Stimulated activated naive CD8-positive, alpha-beta T cell treated with anti-CD3 and anti-CD28 coated beads, Interleukin-15, amount 100 ng/mL, for 72 hours (primary cell): ENCODE results near the gene SERPINB6.
"Not testable (repeated sequence)": the region's sequence is repeated elsewhere in the genome, so short reads cannot be mapped to it uniquely, and the experiment has no call there.

ENCODE experiments used
- ATAC-seq: fragments of 150-1000 bp; cut with Tn5 transposase; 2 replicates; pipeline ENCODE4 v1.10.0; 2021; ENCODE audit warnings: mild to moderate bottlenecking, moderate library complexity
- DNase-seq, 2 donors: peaks; one replicate each; pipeline ENCODE4 v3.0.0; 2021 to 2022
- H3K27ac Mint-ChIP-seq, 2 donors: one replicate each; pipeline ENCODE4 v1.8.0; 2022; ENCODE audit warnings: mild to moderate bottlenecking in 2 of 2, mixed read lengths in 2 of 2, moderate library complexity in 2 of 2
- H3K27me3 Mint-ChIP-seq: one replicate; pipeline ENCODE4 v1.8.0; 2022; ENCODE audit warnings: mixed read lengths
- H3K4me1 Mint-ChIP-seq: one replicate; pipeline ENCODE4 v1.8.0; 2022; ENCODE audit warnings: mild to moderate bottlenecking, mixed read lengths
- H3K4me3 Mint-ChIP-seq, 2 donors: one replicate each; pipeline ENCODE4 v1.8.0; 2022; ENCODE audit warnings: mild to moderate bottlenecking in 2 of 2, mixed read lengths in 2 of 2, moderate library complexity in 1 of 2
- H3K9me3 Mint-ChIP-seq, 2 donors: one replicate each; pipeline ENCODE4 v1.8.0; 2022; ENCODE audit warnings: mixed read lengths in 2 of 2

Gene SERPINB6

GRCh38 chr6:2972685-2973084 is 1.3 kb upstream of the SERPINB6 start:
- not testable (repeated sequence) for ATAC-seq, H3K27ac Mint-ChIP-seq, H3K9me3 Mint-ChIP-seq, DNase-seq
- peaks cover 31% of the 10 kb centered on the region for H3K4me1 Mint-ChIP-seq
- peak overlapping the region in 1 of 2 donors; percentile 89 for H3K4me3 Mint-ChIP-seq
- peaks cover 16% of the 10 kb centered on the region for H3K27me3 Mint-ChIP-seq

- not testable (repeated sequence) for DNase-seq, ATAC-seq, H3K9me3 Mint-ChIP-seq
- Mint-ChIP-seq H3K27ac (peak overlapping the region; percentile 96 to 99), H3K4me3 (peak overlapping the region; percentile 86 to 89), H3K4me1 (peaks cover 37% of the 10 kb centered on the region), H3K27me3 (peaks cover 11% of the 10 kb centered on the region)
Observed at GRCh38 chr6:2972219-2972487, 786 bp upstream of the SERPINB6 start.

GRCh38 chr6:2970753-2971419 is 481 bp downstream of the SERPINB6 start:
- peaks cover 40% of the 10 kb centered on the region for H3K4me1 Mint-ChIP-seq
- no peaks in the 10 kb centered on the region for H3K9me3 Mint-ChIP-seq
- peak; percentile 91 for ATAC-seq
- peaks cover 8% of the 10 kb centered on the region for H3K27me3 Mint-ChIP-seq
- H3K27ac Mint-ChIP-seq, result peak overlapping the region; percentile 93 to 94
- peak overlapping the region; percentile 89 to 93 for H3K4me3 Mint-ChIP-seq
- DNase-seq, result peak; percentile 57 to 69

- Mint-ChIP-seq H3K4me1 (peaks cover 40% of the 10 kb centered on the region), H3K27ac (peak overlapping the region in 1 of 2 donors; percentile 94), H3K4me3 (peak overlapping the region; percentile 88 to 93), H3K9me3 (no peaks in the 10 kb centered on the region), H3K27me3 (peaks cover 8% of the 10 kb centered on the region)
- ATAC-seq, result no peak
- no peak for DNase-seq
Observed at GRCh38 chr6:2970034-2970685, 1.2 kb downstream of the SERPINB6 start.

- ATAC-seq, result no peak
Observed at GRCh38 chr6:2969549-2969948, 1.8 kb downstream of the SERPINB6 start.

GRCh38 chr6:2968600-2969135 is 2.7 kb downstream of the SERPINB6 start:
- no peak overlapping the region for H3K4me3 Mint-ChIP-seq
- ATAC-seq (no peak), DNase-seq (no peak)
- H3K27ac Mint-ChIP-seq, result no peak overlapping the region
- H3K9me3 Mint-ChIP-seq, result no peaks in the 10 kb centered on the region
- peaks cover 33% of the 10 kb centered on the region for H3K4me1 Mint-ChIP-seq
- H3K27me3 Mint-ChIP-seq, result no peaks in the 10 kb centered on the region

More at GRCh38 chr6:2969549-2969948, 1.8 kb downstream of the SERPINB6 start:
- H3K4me1 Mint-ChIP-seq, result peaks cover 39% of the 10 kb centered on the region
- no peak overlapping the region for H3K4me3 Mint-ChIP-seq
- no peaks in the 10 kb centered on the region for H3K9me3 Mint-ChIP-seq
- peaks cover 5% of the 10 kb centered on the region for H3K27me3 Mint-ChIP-seq
- no peak for DNase-seq
- H3K27ac Mint-ChIP-seq, result no peak overlapping the region

- DNase-seq, result no peak
- no peak for ATAC-seq
- Mint-ChIP-seq H3K27ac (no peak overlapping the region), H3K4me3 (no peak overlapping the region), H3K4me1 (peaks cover 29% of the 10 kb centered on the region), H3K27me3 (no peaks in the 10 kb centered on the region), H3K9me3 (no peaks in the 10 kb centered on the region)
Observed at GRCh38 chr6:2967936-2968335, 3.4 kb downstream of the SERPINB6 start.

GRCh38 chr6:2966347-2966746 is 5.0 kb downstream of the SERPINB6 start:
- Mint-ChIP-seq H3K4me1 (peaks cover 18% of the 10 kb centered on the region), H3K9me3 (no peaks in the 10 kb centered on the region), H3K27ac (peak overlapping the region in 1 of 2 donors; percentile 14), H3K4me3 (no peak overlapping the region), H3K27me3 (no peaks in the 10 kb centered on the region)
- DNase-seq (no peak), ATAC-seq (no peak)

- H3K9me3 Mint-ChIP-seq, result no peaks in the 10 kb centered on the region
- DNase-seq (no peak), ATAC-seq (no peak)
- no peak overlapping the region for H3K4me3 Mint-ChIP-seq
- H3K27ac Mint-ChIP-seq, result no peak overlapping the region
- H3K4me1 Mint-ChIP-seq, result peaks cover 9% of the 10 kb centered on the region
- no peaks in the 10 kb centered on the region for H3K27me3 Mint-ChIP-seq
Observed at GRCh38 chr6:2964793-2965505, 6.4 kb downstream of the SERPINB6 start.

GRCh38 chr6:2963756-2964155 is 7.6 kb downstream of the SERPINB6 start:
- Mint-ChIP-seq H3K9me3 (no peaks in the 10 kb centered on the region), H3K4me1 (peaks cover 17% of the 10 kb centered on the region), H3K27me3 (no peaks in the 10 kb centered on the region), H3K27ac (no peak overlapping the region), H3K4me3 (no peak overlapping the region)
- ATAC-seq (no peak), DNase-seq (no peak)

- DNase-seq (no peak), ATAC-seq (no peak)
- Mint-ChIP-seq H3K4me3 (no peak overlapping the region), H3K27ac (no peak overlapping the region), H3K4me1 (peaks cover 28% of the 10 kb centered on the region), H3K27me3 (no peaks in the 10 kb centered on the region), H3K9me3 (no peaks in the 10 kb centered on the region)
Observed at GRCh38 chr6:2962636-2963035, 8.7 kb downstream of the SERPINB6 start.

GRCh38 chr6:2962004-2962403 is 9.4 kb downstream of the SERPINB6 start:
- DNase-seq, result no peak
- Mint-ChIP-seq H3K4me1 (peaks cover 24% of the 10 kb centered on the region), H3K27ac (no peak overlapping the region), H3K27me3 (no peaks in the 10 kb centered on the region), H3K4me3 (no peak overlapping the region), H3K9me3 (no peaks in the 10 kb centered on the region)
- no peak for ATAC-seq

GRCh38 chr6:2961506-2961905 is 9.9 kb downstream of the SERPINB6 start:
- ATAC-seq, result no peak
- Mint-ChIP-seq H3K4me1 (peaks cover 22% of the 10 kb centered on the region), H3K27ac (no peak overlapping the region)

GRCh38 chr6:2960935-2961334 is 10.4 kb downstream of the SERPINB6 start:
- peaks cover 22% of the 10 kb centered on the region for H3K4me1 Mint-ChIP-seq
- H3K9me3 Mint-ChIP-seq, result no peaks in the 10 kb centered on the region
- H3K4me3 Mint-ChIP-seq, result no peak overlapping the region
- H3K27ac Mint-ChIP-seq, result no peak overlapping the region
- no peak for ATAC-seq
- no peaks in the 10 kb centered on the region for H3K27me3 Mint-ChIP-seq
- no peak for DNase-seq

More at GRCh38 chr6:2961506-2961905, 9.9 kb downstream of the SERPINB6 start:
- Mint-ChIP-seq H3K27me3 (no peaks in the 10 kb centered on the region), H3K4me3 (no peak overlapping the region), H3K9me3 (no peaks in the 10 kb centered on the region)
- DNase-seq, result no peak

GRCh38 chr6:2959909-2960719 is 11.3 kb downstream of the SERPINB6 start:
- ATAC-seq, result no peak
- H3K4me3 Mint-ChIP-seq, result no peak overlapping the region
- H3K27ac Mint-ChIP-seq, result no peak overlapping the region
- peaks cover 22% of the 10 kb centered on the region for H3K4me1 Mint-ChIP-seq
- no peaks in the 10 kb centered on the region for H3K9me3 Mint-ChIP-seq
- no peaks in the 10 kb centered on the region for H3K27me3 Mint-ChIP-seq
- DNase-seq, result no peak
